ENCODE data around the gene CAPZA1. TPM values are rescaled to one million over a fixed set of nuclear protein-coding genes. Genes with fewer than 3 reads are reported as not detected.

Gene CAPZA1
- total RNA-seq, 1 experiment from 2014 or later: 171 TPM

GRCh38 chr1:112720800-112721199 is 101.2 kb downstream of the CAPZA1 start:
- peaks cover 4% of the 10 kb centered on the region for H3K4me1 ChIP-seq (ENCODE audit: insufficient read depth, low read length, poor library complexity, severe bottlenecking)
- peaks cover 52% of the 10 kb centered on the region for H3K27me3 ChIP-seq (replicated peaks; ENCODE audit: insufficient read depth, low read depth, low read length, poor library complexity)
- intact Hi-C loops (cut with micrococcal nuclease; ENCODE audit: unreplicated experiment): no loop called here
- H3K9me3 ChIP-seq (ENCODE audit: low read depth, low read length, poor library complexity, severe bottlenecking): no peaks in the 10 kb centered on the region
- H3K36me3 ChIP-seq (ENCODE audit: insufficient read depth, low read length, poor library complexity, severe bottlenecking): no peaks in the 10 kb centered on the region
- no TSS peak for BruUV-seq (replicated peaks)
- ChIA-PET POLR2A (ENCODE audit: low non-redundant PET) (no interaction called here), CTCF (interaction anchor here (0.5 to 1.8 kb wide), 2 partner anchors 83 to 180 kb away, joined by 3 to 4 read pairs; no protein-coding TSS in a partner anchor)
- no peak overlapping the region for H3K27ac ChIP-seq (ENCODE audit: low read depth, low read length, poor library complexity, severe bottlenecking)
- H3K4me3 ChIP-seq (ENCODE audit: low read depth, low read length, poor library complexity, severe bottlenecking): no peak overlapping the region
- DNase-seq (ENCODE audit: low spot score): no peak
- no peak for TF ChIP-seq CTCF (conservative IDR thresholded peaks at IDR 0.05; ENCODE audit: low read depth, low read length)
- no peak for TF ChIP-seq EZH2 (IDR thresholded peaks at IDR 0.05; ENCODE audit: borderline replicate concordance, low read depth, low read length, poor library complexity, severe bottlenecking)

Other genes starting within 250 kb of the CAPZA1 start
- gene CTTNBP2NL, start 223.6 kb upstream of the CAPZA1 start, total RNA-seq (2021): 28.1 and 32.7 TPM in 2 replicates
- gene WNT2B, start 110.9 kb upstream of the CAPZA1 start, total RNA-seq (2021): 0.32 and 0.52 TPM in 2 replicates
- 25.8 and 29.6 TPM in 2 replicates for gene ST7L, start 691 bp upstream of the CAPZA1 start, total RNA-seq (2021)
- gene MOV10, start 54.8 kb downstream of the CAPZA1 start, total RNA-seq (2021): 87.1 and 114 TPM in 2 replicates
- gene RHOC, start 87.3 kb downstream of the CAPZA1 start, total RNA-seq (2021): 54.3 and 62.5 TPM in 2 replicates
- 0.28 and 0.52 TPM in 2 replicates for gene PPM1J, start 95.5 kb downstream of the CAPZA1 start, total RNA-seq (2021)